Mammary epithelial cell (primary cell): ENCODE measurements around the gene MRGPRX2.

Experiments
- EZH2 ChIP-seq: IDR thresholded peaks from 2 replicates; pipeline ENCODE4 v1.6.1; 2012; ENCODE audit warnings: low read length, inconsistent platforms, borderline replicate concordance
- TF ChIP-seq, protein P1 (sequence below), 2 donors: IDR thresholded peaks in 1 of 2; conservative IDR thresholded peaks in 1 of 2; 2 replicates each; pipeline ENCODE4 v1.5.1; 2011 to 2012; ENCODE audit warnings: inconsistent platforms in 2 of 2, low read length in 2 of 2, mild to moderate bottlenecking in 2 of 2, control low read depth in 1 of 2, low read depth in 1 of 2; ENCODE audit not compliant: insufficient read depth in 1 of 2; ENCODE audit errors: extremely low read depth in 1 of 2

DNA sequence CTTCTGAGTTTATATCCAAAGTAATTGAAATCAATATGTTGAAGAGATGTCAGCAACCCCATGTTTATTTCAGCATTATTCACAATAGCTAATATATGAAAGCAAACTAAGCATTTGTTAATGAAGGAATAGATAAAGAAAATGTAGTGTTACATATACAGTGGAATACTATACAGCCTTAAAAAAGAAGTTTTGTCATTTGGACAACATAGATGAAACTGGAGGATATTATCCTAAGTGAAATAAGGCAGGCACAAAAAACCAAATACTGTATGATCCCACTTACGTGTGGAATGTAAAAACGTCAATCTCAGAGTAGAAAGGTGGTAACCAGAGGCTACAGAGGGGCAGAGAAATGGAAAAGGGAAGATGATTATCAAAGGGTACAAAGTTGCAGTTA lies 10.2 kb downstream of the MRGPRX2 start:
- TF ChIP-seq, protein P1, sequence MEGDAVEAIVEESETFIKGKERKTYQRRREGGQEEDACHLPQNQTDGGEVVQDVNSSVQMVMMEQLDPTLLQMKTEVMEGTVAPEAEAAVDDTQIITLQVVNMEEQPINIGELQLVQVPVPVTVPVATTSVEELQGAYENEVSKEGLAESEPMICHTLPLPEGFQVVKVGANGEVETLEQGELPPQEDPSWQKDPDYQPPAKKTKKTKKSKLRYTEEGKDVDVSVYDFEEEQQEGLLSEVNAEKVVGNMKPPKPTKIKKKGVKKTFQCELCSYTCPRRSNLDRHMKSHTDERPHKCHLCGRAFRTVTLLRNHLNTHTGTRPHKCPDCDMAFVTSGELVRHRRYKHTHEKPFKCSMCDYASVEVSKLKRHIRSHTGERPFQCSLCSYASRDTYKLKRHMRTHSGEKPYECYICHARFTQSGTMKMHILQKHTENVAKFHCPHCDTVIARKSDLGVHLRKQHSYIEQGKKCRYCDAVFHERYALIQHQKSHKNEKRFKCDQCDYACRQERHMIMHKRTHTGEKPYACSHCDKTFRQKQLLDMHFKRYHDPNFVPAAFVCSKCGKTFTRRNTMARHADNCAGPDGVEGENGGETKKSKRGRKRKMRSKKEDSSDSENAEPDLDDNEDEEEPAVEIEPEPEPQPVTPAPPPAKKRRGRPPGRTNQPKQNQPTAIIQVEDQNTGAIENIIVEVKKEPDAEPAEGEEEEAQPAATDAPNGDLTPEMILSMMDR (conservative IDR thresholded peaks at IDR 0.05 in 1 of 2, IDR thresholded peaks at IDR 0.05 in 1 of 2; ENCODE audit: extremely low read depth in 1 of 2, insufficient read depth in 1 of 2, low read depth in 1 of 2, low read length in 2 of 2): no peak
- no peak for TF ChIP-seq EZH2
